Subcutaneous abdominal adipose tissue (tissue), 5 donors: ENCODE results near the gene TEAD1.

ENCODE experiments used
- H3K27ac ChIP-seq: one replicate; pipeline ENCODE4 v1.7.0; 2013; ENCODE audit warnings: low read depth, mild to moderate bottlenecking, inconsistent platforms, low read length, moderate library complexity
- H3K27me3 ChIP-seq, 5 donors: one replicate each; pipeline ENCODE4 v1.7.0; 2013; ENCODE audit warnings: low read length in 5 of 5, inconsistent platforms in 1 of 5; ENCODE audit not compliant: control insufficient read depth in 5 of 5, insufficient read depth in 4 of 5
- H3K36me3 ChIP-seq, 5 donors: one replicate each; pipeline ENCODE4 v1.7.0; 2013; ENCODE audit warnings: low read length in 5 of 5; ENCODE audit not compliant: control insufficient read depth in 5 of 5, insufficient read depth in 5 of 5
- H3K4me1 ChIP-seq, 5 donors: one replicate each; pipeline ENCODE4 v1.7.0; 2013; ENCODE audit warnings: low read length in 5 of 5, mild to moderate bottlenecking in 3 of 5, moderate library complexity in 1 of 5; ENCODE audit not compliant: control insufficient read depth in 5 of 5, insufficient read depth in 5 of 5
- H3K4me3 ChIP-seq, 5 donors: one replicate each; pipeline ENCODE4 v1.7.0; 2013; ENCODE audit warnings: low read length in 5 of 5, low read depth in 1 of 5
- H3K9ac ChIP-seq, 5 donors: one replicate each; pipeline ENCODE4 v1.7.0; 2013; ENCODE audit warnings: low read length in 5 of 5, mild to moderate bottlenecking in 4 of 5, moderate library complexity in 3 of 5
- H3K9me3 ChIP-seq, 5 donors: one replicate each; pipeline ENCODE4 v1.7.0; 2013; ENCODE audit warnings: low read length in 5 of 5; ENCODE audit not compliant: control insufficient read depth in 5 of 5
- donor health status: healthy.
- donor health status: healthy.
- donor health status: healthy.
- donor health status: healthy.
- donor health status: healthy.

Gene TEAD1

DNA sequence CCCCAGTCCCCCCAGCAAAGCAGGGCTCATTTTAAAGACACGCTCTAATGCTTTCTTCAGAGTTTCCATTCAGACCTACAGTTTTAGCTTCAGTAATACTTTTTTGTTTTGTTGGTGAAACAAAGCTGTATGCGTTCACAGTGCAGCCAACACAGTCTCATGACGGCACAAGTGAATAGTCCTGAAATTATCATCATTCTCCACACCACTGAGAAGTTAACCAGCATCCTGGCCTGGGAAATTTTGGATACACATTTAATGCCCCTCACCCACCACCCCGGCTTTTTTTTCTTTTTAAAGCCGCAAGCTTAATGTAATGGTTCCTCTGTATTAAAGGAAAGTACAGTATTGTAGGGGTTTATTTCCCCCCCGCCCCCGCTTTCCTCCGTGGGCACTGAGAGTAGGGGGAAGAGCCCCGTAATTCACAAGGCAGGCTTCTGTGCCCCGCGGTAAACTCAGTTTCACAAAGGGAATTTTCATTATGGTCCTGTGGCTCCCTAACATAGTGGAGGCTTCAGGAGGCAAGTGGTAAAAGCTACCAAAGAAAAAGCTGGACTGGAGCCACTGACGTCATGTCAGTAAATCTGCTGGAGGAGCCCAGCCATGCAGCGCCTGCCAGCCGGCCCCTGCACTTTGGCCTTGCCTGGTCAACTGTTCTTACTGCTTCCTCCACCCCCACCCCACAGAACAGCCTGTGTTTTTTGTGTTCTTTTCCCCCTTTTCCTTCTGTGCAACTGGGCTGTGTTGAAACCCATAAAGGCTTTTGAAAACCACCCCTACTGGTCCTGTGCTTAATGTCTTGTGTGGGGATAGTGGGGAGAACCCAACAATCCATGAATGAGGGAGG, 18.2 kb downstream of the TEAD1 start:
- Histone ChIP-seq H3K27me3 (no peaks in the 10 kb centered on the region), H3K36me3 (no peaks in the 10 kb centered on the region), H3K9ac (peak overlapping the region in 3 of 5 donors; percentile 17 to 32 (median 28)), H3K9me3 (no peaks in the 10 kb centered on the region), H3K4me3 (peak overlapping the region in 2 of 5 donors; percentile 12 to 14), H3K27ac (peak overlapping the region; percentile 95), H3K4me1 (peaks cover 4 to 47% (median 42%) of the 10 kb centered on the region in 5 donors)

DNA sequence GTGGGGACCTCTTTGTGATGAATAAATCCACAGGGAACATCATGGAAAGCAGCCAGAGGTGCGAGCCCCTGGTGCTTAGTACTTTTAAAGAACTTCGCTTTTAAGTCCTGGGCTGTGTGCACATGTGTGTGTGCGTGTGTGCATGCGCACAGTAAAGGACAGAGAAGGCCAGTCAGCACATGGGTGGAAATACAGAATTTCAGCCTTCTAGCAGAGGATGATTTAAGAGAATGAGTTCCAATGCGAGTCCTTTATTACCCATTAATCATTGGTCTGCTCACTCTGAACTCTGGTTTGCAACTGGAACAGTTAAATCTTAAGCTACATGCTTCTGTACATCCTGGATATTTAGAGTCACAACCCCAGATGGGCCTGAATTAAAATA, 18.9 kb downstream of the TEAD1 start:
- no peaks in the 10 kb centered on the region for H3K9me3 ChIP-seq
- H3K27me3 ChIP-seq = no peaks in the 10 kb centered on the region
- peak overlapping the region in 2 of 5 donors; percentile 25 to 28 for H3K9ac ChIP-seq
- peak overlapping the region in 3 of 5 donors; percentile 12 to 19 (median 14) for H3K4me3 ChIP-seq
- H3K27ac ChIP-seq = peak overlapping the region; percentile 95
- H3K4me1 ChIP-seq = peaks cover 4 to 49% (median 40%) of the 10 kb centered on the region in 5 donors
- no peaks in the 10 kb centered on the region for H3K36me3 ChIP-seq

DNA sequence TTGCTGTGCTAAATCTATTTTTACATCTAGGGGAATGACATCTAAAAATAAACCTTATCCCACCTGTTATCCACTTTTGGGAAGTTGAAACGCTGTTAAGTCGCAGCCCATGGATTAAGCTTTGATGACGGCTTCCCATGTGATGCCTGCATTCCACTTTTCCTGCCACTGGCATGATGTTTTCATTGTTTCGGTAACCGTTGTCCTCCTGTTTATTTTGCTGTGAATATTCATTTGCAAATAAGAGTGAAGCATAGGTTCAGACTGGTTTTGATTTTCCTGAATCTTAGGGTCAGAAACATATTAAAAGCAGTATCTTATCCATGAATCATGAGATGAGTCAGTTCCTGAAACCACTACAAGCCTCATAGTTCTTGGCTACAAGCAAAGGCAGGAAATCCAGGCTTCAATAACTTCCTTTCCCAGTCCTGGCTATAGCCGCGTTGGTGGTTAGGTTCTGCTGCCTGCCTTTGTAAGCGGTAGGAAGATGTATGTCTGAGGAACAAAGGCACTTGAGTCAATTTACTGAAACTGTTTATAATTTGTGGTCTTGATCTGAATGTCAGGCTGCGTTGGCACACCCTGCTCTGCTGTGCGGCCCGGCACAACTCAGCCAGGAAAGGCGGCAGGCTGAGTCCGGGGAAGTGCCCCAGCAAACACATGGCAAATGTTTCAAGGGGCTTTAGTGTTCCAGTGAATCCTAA, 19.4 kb downstream of the TEAD1 start:
- Histone ChIP-seq H3K4me1 (peaks cover 4 to 47% (median 38%) of the 10 kb centered on the region in 5 donors), H3K27ac (peak overlapping the region; percentile 95), H3K36me3 (no peaks in the 10 kb centered on the region), H3K9me3 (no peaks in the 10 kb centered on the region), H3K4me3 (peak overlapping the region in 4 of 5 donors; percentile 3 to 40 (median 22)), H3K9ac (peak overlapping the region; percentile 44 to 79 (median 58)), H3K27me3 (no peaks in the 10 kb centered on the region)

DNA sequence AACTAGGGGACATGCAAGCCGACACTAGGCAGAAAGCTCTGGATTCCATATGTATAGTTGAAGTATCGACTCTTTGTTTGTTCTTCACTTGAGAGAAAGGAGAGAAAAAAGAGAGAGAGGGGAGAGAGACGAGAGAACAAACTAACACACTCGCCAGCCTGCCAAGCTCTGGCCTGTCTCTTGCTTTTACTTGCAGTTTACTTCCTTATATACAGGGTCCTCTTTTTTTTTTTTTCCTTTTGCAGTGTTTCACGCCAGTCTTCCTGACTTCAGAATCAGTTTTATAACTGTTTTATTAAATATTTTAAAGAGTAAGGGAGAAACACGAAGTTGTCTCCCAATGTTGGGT, 19.9 kb downstream of the TEAD1 start:
- Histone ChIP-seq H3K27me3 (no peaks in the 10 kb centered on the region), H3K9me3 (no peaks in the 10 kb centered on the region), H3K9ac (peak overlapping the region; percentile 44 to 79 (median 58)), H3K27ac (peak overlapping the region; percentile 95), H3K36me3 (no peaks in the 10 kb centered on the region), H3K4me1 (peaks cover 4 to 45% (median 35%) of the 10 kb centered on the region in 5 donors), H3K4me3 (peak overlapping the region in 4 of 5 donors; percentile 3 to 40 (median 20))

DNA sequence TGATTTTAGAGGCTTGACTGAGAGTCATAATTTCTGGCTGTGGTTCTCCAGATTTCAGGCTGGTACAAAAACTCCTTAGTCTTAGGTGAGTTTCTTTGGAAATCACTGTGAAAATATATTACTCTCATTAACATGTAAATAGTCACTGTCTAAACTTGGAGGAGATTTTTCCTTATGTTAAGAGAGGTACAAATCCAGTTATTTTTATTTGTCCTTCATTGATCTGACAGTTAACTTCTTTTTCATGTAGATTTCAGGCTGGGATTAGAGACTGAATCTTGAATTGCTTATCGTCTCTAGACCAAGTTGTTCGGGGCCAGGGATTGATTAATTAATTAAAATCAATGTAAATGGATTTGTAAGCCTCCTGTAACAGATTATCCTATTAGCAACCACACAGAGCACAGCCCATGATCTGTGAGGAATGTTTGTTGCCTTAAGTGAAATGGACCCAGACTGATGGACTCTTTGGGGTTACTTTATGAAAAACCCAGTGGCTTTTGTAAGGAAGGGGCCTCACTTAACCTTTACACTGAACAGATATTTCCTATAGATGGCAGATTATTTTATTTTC, 21.1 kb downstream of the TEAD1 start:
- Histone ChIP-seq H3K4me3 (no peak overlapping the region), H3K4me1 (peaks cover 4 to 43% (median 30%) of the 10 kb centered on the region in 5 donors), H3K9ac (peak overlapping the region in 2 of 5 donors; percentile 13 to 58), H3K36me3 (no peaks in the 10 kb centered on the region), H3K9me3 (no peaks in the 10 kb centered on the region), H3K27me3 (no peaks in the 10 kb centered on the region), H3K27ac (peak overlapping the region; percentile 95)

DNA sequence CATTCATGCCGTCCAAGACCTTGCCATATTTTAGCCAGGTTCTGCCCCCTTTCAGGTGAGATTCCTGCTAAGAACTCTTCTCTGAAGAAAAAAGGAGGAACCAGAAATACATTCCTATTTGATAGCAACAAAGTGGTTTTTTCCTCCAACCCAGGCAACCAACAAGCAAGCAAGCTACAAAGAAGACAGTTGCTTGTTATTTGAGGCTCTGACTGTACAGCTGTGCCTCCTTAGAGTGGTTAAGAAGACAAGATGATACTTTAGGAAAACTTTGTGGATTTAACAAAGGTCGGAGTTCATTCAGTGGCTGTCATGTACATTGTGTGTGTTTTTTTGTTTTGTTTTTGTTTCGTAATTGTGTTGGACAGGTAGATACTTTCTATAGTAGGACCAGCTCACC, 21.7 kb downstream of the TEAD1 start:
- Histone ChIP-seq H3K27ac (no peak overlapping the region), H3K27me3 (no peaks in the 10 kb centered on the region), H3K4me1 (peaks cover 4 to 43% (median 30%) of the 10 kb centered on the region in 5 donors), H3K9ac (peak overlapping the region in 1 of 5 donors; percentile 13), H3K4me3 (no peak overlapping the region), H3K9me3 (no peaks in the 10 kb centered on the region), H3K36me3 (no peaks in the 10 kb centered on the region)

DNA sequence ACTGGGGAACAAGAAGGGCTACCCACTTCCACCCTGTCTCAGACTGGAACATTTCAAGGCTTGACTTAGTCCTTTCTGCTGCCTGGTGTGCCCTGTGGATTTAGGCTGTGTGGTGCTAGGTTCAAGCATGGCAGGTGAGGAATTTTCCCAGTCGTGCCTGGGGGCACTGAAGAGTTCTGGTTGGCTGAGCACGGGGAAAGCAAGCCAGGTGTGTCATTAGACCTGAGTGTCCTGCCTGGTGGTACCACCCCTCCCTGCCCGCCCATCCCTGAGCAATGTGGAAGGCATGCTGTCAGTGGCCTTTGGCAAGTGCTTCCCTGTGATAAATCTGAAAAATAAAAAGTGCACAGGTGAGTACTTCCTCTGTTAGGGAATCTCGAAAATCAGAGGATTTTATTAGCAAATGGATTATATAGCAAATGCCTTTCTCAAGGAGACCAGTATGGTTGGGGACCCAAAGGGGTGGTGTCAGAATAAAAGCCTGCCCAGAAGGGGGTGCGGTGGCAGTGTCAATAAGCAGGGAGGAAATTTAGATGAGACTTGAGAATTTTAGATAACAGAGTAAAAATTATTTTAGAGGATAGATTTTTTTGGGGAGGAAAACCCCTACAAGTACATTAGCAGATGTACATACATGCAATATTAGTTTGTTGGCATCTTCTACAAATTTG, 22.8 kb downstream of the TEAD1 start:
- Histone ChIP-seq H3K9me3 (no peaks in the 10 kb centered on the region), H3K9ac (no peak overlapping the region), H3K27ac (no peak overlapping the region), H3K4me1 (peaks cover 4 to 45% (median 32%) of the 10 kb centered on the region in 5 donors), H3K27me3 (no peaks in the 10 kb centered on the region), H3K36me3 (no peaks in the 10 kb centered on the region), H3K4me3 (no peak overlapping the region)

DNA sequence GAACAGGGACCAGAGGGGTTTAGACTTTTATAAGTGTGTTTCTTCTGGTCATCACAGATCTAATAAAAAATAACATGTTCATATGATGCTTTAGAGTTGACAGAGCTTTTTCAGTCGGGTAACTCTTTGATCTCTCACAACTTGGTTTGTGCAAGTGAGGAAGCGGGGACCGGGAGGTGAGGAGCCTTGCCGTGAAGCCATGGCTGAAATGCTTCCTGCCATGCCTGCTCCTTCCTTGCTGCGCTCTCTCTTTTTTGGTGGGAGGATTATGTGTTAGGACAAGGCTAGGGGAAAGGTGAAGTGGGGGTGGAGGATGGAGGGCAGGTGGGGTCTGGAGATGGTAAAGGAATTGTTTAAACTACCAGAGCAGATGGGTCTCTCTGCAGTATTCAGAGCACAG, 23.8 kb downstream of the TEAD1 start:
- H3K27ac ChIP-seq = no peak overlapping the region
- H3K36me3 ChIP-seq = no peaks in the 10 kb centered on the region
- peaks cover 0 to 41% (median 26%) of the 10 kb centered on the region in 5 donors for H3K4me1 ChIP-seq
- H3K9ac ChIP-seq = no peak overlapping the region
- H3K27me3 ChIP-seq = no peaks in the 10 kb centered on the region
- H3K9me3 ChIP-seq = no peaks in the 10 kb centered on the region
- H3K4me3 ChIP-seq = no peak overlapping the region

DNA sequence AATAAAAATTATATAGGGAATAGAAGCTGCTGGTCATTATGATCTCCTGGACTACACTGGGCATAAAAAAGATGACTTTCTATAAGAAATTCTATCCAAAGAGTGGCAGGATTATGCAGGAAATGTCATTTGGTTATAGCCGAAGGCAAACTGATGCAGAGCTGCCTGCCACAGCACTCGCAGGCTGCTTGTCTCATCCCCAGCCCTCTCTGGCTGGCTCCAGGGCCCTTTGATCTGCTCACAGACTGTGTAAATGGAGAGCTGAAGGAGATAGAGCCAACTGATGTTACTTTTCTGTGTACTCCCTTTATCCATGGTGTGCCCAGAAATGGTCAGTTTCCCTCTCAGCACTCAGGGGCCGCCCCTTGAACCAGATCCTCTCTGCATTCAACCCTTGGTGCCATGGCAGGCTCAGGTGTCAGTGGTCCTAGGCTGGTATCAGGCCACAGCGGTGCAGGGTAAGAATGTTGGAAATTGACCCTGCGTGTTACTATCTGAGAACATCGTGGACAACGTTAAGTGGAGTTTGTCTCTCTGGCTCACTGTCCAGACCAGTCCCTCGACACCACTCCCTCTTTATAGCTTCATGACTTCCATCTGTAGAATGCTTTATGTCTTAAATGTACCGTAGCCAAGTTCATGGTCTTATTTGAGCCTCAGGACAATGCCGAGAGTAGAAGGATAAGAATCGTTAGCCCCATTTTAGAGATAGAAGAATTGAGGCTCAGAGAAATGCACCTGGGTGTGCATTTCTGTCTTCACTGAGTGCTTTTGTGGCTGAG, 27.8 kb downstream of the TEAD1 start:
- Histone ChIP-seq H3K27ac (no peak overlapping the region), H3K36me3 (peaks cover 0 to 5% (median 0%) of the 10 kb centered on the region in 5 donors), H3K4me3 (no peak overlapping the region), H3K9me3 (no peaks in the 10 kb centered on the region), H3K9ac (no peak overlapping the region), H3K27me3 (no peaks in the 10 kb centered on the region), H3K4me1 (peaks cover 0 to 29% (median 20%) of the 10 kb centered on the region in 5 donors)
